HG03442 (cell line): ENCODE measurements around the gene ATP6V0C.
"Not testable (repeated sequence)": the region's sequence is repeated elsewhere in the genome, so short reads cannot be mapped to it uniquely, and the experiment has no call there.

Experiments used
- ATAC-seq: cut with Tn5 transposase; IDR thresholded peaks from one replicate; pipeline ENCODE4 v1.9.1; 2021; ENCODE audit warnings: mild to moderate bottlenecking, moderate library complexity; ENCODE audit not compliant: unreplicated experiment

The ATP6V0C gene

GRCh38 chr16:2540912-2541311 is 27.2 kb downstream of the ATP6V0C start:
- ATAC-seq, result not testable (repeated sequence)

GRCh38 chr16:2541409-2541808 is 27.7 kb downstream of the ATP6V0C start:
- not testable (repeated sequence) for ATAC-seq

- not testable (repeated sequence) for ATAC-seq
These were observed 30.0 kb downstream of the ATP6V0C start for GRCh38 chr16:2543771-2544170.

GRCh38 chr16:2550283-2550878 is 36.6 kb downstream of the ATP6V0C start:
- ATAC-seq, result not testable (repeated sequence)

GRCh38 chr16:2551420-2551889 is 37.7 kb downstream of the ATP6V0C start:
- not testable (repeated sequence) for ATAC-seq

GRCh38 chr16:2554709-2555425 is 41.1 kb downstream of the ATP6V0C start:
- not testable (repeated sequence) for ATAC-seq

- ATAC-seq, result not testable (repeated sequence)
These were observed 43.4 kb downstream of the ATP6V0C start for GRCh38 chr16:2557150-2557549.

- peak; percentile 41 for ATAC-seq
These were observed 46.5 kb downstream of the ATP6V0C start for GRCh38 chr16:2560131-2560797.

GRCh38 chr16:2560798-2561133 is 47.0 kb downstream of the ATP6V0C start:
- peak; percentile 51 for ATAC-seq

GRCh38 chr16:2567506-2567905 is 53.8 kb downstream of the ATP6V0C start:
- ATAC-seq, result not testable (repeated sequence)

GRCh38 chr16:2568573-2568972 is 54.8 kb downstream of the ATP6V0C start:
- not testable (repeated sequence) for ATAC-seq
